Fibroblast of peridontal ligament (primary cell): ENCODE data around the gene ENOX2.

ENCODE experiments used
- DNase-seq: peaks from one replicate; pipeline ENCODE4 v3.0.0-alpha.2; 2010; ENCODE audit errors: extremely low read depth

The ENOX2 gene

DNA sequence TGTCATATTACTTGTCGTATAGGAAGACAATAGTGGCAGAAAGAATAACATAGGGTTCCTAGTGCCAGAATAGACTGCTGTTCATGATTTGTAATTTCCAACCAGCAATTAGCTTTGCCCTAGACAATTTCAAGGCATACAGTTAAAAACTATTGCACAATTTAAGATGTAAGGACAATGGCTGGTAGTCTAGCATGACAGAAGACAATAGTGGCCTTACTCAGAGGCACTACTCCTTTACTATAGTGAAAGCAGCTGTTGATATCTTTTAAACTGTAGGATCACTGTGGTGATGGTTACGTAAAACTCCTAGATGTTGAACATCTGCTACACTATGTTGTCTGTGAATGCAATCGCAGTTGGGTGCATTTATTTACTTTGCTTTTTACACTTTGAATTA lies 266.7 kb downstream of the ENOX2 start:
- no peak for DNase-seq

DNA sequence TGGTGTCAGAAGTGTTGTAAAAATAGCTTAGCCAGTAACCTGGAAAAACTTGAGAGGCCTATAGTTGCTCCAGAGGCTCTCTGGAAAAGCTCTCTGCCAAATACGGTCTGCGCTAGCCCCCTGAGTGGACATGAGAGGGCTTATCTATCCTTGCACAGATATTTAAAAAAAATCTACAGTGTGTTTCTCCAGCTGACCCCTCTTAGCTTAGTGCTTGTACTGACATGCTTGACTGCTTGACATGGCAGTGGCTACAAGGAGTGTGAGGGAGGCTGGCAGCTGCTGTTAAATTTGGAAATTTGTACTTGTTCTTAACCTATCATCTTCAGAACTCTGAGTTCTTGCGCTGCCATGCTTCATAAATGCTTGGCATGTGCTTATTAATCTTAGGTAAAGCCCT lies 272.0 kb downstream of the ENOX2 start:
- no peak for DNase-seq

DNA sequence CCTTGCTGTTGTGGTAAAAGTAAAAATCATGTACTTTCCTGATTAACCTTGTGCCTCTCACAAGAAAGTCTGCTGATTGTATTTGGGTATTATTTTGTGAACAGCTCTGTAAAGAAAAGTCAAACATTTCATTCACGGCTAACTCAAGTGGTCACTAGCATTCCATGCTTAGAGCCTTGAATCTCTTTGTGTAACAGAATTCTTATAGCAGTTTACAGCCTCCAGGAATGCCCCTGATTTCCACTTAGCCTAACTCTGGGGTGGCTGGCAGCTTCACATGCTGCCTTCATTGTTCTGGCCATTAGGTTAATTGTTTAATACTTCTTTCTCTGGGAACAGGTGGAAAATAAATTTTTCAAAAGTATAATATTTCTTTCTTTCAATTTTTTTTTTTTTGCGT lies 274.5 kb downstream of the ENOX2 start:
- no peak for DNase-seq

DNA sequence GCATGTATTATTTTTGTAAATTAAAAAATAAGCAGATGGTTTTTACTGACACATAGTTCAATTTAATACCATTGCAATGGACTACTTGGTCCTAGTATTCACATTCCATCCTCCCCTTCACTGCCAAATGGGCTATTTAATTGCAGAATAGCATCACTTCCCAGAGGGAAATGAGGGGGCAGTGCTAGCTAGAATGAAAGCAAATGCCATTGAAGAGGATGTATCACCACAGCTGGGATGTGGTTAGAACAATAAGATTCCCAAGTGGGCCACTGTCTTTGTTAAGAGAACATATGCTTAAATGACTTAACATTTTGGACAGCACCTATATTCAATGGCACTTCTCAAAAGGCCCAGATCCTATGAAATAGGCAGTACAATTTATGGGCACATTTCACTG lies 276.5 kb downstream of the ENOX2 start:
- peak; percentile 52 for DNase-seq

DNA sequence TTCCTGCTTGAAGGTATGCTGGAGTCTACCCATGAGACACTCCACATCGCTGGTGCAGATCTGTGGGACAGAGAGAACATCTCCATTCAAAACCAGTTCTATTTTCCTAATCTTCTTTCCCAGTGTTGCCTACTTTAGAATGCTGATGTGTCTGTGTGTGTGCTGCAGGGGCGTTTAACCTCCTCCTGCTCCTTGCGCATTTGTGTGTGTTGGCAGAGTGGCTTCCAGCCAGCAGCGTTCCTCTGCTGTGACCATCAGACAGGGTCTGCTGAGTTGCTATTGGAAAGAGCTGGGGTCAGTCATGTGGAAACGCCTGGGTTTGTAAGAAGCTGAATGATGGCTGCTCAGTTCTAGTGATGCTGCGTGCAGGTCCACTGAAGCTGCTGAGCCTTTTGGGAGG lies 277.6 kb downstream of the ENOX2 start:
- no peak for DNase-seq

DNA sequence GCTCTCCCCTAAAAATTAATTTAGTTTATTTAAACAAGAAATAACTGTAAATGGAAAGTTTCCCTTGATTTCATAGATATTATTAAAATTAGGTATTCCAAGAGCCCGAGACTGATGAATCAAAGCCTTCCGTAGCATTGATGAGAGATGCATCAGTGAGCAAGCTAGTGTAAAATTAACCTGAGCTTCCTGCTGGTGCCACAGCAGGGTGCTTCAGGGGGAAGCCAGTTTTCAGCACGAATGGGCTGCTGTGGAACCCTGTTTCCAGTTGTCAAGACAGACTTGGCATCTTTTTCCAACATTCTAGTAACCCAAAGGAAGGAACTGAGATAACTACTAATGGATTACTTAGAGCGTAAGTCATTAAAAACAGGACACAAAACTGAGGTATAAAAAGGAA lies 279.5 kb downstream of the ENOX2 start:
- DNase-seq, result no peak

DNA sequence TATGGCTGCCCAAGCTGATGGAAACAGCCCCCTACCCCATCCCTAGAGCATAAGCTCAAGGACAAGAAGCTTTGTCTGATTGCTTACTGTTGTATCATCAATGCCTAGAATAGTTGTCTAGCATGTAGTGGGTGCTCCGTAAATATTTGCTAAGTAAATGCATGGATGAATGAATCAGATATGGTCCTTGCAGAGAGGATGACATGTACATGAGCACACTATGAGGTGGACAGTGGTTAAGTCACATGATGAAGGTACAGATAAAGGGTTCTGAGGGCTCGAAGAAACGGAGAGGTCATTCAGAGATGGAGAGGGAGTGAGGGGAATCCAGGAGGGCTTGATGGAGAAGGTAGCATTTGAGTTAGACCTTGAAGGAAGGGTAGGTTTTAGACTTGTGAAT lies 287.1 kb downstream of the ENOX2 start:
- no peak for DNase-seq

DNA sequence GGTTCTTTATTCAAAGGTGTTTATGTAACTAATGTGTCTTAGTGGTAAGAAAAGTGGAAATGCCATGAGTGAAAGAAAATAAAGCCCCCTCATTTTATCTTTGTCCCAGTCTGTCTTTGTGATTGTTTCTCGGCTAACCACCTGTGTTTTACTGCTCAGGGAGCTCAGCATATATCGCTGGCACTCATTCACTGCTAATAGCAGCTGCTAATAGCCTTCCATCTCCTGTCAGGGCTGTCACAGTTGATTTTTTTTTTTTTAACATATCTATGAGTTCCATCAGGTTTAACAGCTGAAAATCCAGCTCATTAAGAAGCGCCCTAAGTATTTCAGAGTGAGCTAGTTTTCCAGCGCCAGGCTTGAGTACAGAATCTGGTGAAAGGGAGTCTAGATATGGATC lies 295.6 kb downstream of the ENOX2 start:
- DNase-seq, result no peak

DNA sequence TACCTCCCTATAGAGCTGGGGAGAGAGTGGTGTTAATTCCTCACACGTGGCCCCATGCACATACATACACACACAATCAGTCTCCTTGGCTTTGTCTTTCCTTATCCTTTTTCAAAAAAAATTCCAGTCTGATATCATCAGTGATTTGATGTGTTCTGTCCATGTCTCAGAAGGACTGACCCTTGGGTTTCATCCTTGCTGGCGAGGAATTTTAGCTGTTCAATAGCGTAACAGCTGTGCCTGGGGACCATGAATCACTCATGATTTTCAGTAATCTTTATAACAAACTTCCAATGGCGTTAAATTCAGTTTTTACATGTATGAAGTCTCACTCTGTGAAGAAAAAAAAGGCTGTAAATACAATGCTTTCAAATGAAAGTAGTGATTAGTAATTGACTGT lies 296.6 kb downstream of the ENOX2 start:
- DNase-seq, result peak; percentile 18

DNA sequence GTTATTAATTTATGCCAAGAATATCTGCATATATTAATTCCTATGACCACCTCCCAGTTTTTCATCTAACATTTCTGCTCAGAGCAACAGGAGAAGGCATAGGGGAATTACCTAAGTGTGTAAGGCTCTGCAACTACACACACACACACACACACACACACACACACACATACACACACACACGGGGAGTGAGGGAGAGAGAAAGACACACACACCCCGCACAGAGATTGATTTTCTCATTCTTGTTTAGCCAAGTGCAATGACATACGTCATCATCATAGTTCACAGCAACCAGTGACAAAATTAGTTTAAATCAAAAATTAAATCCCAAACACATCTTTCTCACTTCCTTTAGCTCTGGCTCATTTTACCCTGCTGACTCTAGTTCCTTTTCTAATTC lies 298.1 kb downstream of the ENOX2 start:
- no peak for DNase-seq

DNA sequence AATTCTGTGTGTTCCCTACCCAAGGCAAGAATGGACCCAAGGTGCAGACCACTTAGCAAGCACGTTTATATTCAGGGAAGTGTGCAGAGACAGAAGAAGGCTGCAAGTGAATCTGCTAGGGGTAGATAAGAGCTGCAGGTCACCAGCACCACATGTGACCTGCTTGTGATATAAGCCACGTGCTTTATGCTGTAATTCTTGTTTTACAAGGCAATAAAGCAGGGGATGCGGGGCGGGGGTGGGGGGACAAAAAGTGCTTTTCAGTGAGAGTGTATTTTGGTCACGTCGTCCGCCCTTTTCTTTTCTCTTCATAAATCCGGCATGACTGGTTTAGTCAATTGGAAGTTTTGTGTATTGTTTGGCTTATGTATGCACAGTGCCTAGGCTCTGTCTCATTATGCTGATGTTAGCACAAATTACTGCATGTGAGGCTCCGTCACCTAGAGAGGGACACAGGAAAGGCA lies 308.5 kb downstream of the ENOX2 start:
- DNase-seq, result no peak

DNA sequence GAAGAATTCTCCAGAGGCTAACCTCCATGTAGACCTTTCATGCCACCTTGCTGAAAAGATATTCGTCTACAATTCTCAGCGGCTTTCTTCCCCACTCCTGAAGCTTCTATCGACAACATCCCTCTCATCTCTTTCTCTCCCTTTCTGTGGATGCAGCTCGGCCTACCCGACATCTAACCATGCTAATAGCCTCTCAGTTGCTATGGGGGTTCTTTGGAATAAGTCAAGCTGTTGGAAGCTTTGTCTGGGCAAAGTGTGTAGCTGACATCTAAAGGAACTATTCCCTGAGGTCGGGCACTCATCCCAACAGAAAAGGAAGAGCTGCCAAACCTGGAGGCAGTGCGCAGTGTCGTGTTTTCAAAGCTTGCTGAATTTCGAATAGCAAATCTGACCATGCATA lies 309.1 kb downstream of the ENOX2 start:
- no peak for DNase-seq

DNA sequence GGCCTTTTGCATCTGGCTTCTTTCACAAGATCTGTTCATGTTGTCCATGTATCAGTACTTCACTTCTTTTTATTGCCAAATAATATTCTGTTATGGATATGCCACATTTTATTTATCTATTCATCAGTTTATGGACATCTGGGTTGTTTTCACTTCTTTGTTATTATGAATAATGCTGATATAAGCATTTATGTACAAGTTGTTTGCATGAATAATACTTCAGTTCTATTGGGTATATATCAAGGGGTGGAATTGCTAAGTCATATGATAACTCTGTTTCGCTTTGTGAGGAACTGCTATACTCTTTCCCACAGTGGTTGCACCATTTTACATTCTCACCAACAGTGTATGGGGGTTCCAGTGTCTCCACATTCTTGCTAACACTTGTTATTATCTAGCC lies 310.8 kb downstream of the ENOX2 start:
- DNase-seq, result no peak

DNA sequence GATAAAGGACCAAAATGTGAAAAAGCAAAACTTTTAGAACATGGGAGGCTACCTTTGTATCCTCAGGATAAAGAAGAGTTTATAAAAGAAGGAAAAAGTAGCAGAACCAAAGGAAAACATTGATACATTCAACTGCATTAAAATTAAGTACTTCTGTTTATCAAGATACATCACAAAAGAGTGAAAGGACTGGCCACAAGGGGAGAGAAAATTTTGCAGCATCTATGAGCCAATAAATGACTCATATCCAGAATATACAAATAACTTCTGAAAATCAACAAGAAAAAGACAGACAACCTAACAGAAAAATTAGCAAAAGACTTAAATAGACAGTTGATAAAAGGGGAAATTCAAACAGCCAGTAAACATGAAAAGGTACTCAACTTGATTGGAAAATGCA lies 324.1 kb downstream of the ENOX2 start:
- DNase-seq, result peak; percentile 4

DNA sequence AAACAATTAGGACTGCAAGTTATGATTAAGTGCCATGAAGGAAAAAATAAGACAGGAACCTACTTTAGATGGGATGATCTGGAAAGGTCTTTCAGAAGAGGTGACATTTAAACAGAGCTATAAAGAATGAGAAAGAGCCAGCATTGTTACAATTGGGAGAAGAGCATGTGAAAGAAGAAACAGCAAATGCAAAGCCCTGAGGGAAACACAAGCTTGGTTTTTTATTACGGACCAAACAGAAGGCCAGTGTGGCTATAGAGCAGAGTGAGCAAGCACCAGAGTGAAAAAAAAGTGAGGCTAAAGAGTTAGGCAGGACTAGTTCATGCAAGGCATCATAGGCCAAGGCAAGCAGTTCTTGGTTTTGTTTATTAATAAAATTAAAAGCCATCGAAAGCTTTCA lies 325.6 kb downstream of the ENOX2 start:
- DNase-seq, result no peak

DNA sequence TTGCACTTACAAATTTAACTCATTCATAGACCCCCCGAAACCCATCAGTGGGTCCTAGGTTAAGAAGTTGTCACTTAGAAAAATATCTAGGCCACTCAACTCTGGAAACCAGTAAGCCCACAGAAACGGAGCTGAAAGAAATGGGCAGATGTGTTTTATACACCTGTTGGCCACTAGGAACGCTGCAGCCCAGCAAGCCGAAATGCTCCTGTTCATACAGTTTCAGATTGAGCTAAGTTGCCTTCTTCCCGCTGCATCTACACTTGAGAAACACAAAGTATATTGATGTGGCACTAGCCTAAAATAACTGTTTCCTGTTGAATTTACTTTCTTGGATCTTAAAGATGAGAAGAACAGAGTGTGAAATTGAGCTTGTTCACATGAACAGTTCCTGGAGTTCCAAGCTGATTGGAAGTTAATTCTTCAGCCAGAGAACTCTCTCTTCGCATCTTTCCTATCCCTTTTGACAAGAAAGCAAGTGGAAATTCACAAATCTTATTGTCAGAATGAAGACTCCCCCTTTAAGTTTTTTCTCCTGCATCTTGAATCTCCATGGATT lies 327.1 kb downstream of the ENOX2 start:
- DNase-seq, result peak; percentile 56
